ENCODE results near the gene GAB2.

GAB2 gene

DNA sequence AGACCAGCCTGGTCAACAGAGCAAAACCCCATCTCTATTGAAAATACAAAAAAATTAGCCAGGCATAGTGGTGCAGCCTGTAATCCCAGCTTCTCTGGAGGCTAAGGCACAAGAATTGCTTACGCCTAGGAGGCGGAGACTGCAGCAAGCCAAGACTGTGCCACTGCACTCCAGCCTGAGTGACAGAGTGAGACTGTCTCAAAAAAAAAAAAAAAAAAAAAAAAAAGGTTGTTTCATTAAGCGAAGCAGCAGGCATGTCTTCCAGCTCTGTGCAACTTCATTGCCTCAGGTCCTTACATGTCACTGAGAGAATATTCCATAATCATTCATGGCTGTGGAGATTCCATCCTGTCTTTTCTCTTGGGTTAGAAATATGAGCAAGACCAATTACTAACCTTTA lies 16.9 kb downstream of the GAB2 start:
- Histone ChIP-seq H3K9me3 (ENCODE audit: low read length) (no peaks in the 10 kb centered on the region), H3K4me3 (ENCODE audit: low read depth, low read length, poor library complexity, severe bottlenecking) (no peak overlapping the region), H3K4me1 (ENCODE audit: insufficient read depth, low read length, severe bottlenecking) (no peaks in the 10 kb centered on the region), H2AFZ (ENCODE audit: low read length) (no peak overlapping the region), H3K36me3 (ENCODE audit: insufficient read depth, low read length) (no peaks in the 10 kb centered on the region), H3F3A (ENCODE audit: insufficient read depth, low read length) (no peaks in the 10 kb centered on the region), H3K27me3 (ENCODE audit: insufficient read depth, low read length) (no peaks in the 10 kb centered on the region), H3K9me2 (ENCODE audit: low read depth, low read length) (no peaks in the 10 kb centered on the region), H4K20me1 (ENCODE audit: insufficient read depth, low read length) (no peaks in the 10 kb centered on the region), H3K79me2 (ENCODE audit: insufficient read depth, low read length) (no peaks in the 10 kb centered on the region), H3K9ac (ENCODE audit: low read length) (no peak overlapping the region), H3K27ac (ENCODE audit: low read depth, low read length, poor library complexity, severe bottlenecking) (no peak overlapping the region), H3K4me2 (ENCODE audit: low read length) (no peak overlapping the region)
- TF ChIP-seq, protein P1, sequence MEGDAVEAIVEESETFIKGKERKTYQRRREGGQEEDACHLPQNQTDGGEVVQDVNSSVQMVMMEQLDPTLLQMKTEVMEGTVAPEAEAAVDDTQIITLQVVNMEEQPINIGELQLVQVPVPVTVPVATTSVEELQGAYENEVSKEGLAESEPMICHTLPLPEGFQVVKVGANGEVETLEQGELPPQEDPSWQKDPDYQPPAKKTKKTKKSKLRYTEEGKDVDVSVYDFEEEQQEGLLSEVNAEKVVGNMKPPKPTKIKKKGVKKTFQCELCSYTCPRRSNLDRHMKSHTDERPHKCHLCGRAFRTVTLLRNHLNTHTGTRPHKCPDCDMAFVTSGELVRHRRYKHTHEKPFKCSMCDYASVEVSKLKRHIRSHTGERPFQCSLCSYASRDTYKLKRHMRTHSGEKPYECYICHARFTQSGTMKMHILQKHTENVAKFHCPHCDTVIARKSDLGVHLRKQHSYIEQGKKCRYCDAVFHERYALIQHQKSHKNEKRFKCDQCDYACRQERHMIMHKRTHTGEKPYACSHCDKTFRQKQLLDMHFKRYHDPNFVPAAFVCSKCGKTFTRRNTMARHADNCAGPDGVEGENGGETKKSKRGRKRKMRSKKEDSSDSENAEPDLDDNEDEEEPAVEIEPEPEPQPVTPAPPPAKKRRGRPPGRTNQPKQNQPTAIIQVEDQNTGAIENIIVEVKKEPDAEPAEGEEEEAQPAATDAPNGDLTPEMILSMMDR (IDR thresholded peaks at IDR 0.05; ENCODE audit: low read length) = no peak
- TF ChIP-seq EZH2 (IDR thresholded peaks at IDR 0.05; ENCODE audit: borderline replicate concordance, low read length) = no peak

DNA sequence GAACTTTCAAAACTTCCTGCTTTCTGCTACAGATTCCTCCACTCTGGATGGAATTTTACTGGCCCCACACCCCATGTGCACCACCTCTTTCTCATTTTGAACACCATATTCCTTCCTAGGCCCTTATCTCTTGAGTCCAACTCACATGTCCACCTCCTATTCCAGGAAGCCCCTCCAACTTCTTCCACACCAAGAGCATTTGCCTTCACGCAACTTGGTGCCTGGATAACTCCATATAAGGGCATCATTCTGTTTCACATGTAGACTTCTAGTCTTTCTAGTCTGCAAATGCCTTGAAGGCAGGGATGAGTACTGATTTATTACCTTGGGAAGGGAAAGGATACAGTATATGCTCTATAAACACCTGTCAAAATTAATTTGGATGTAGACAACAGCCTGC lies 17.5 kb downstream of the GAB2 start:
- Histone ChIP-seq H3K79me2 (ENCODE audit: insufficient read depth, low read length) (no peaks in the 10 kb centered on the region), H3F3A (ENCODE audit: insufficient read depth, low read length) (no peaks in the 10 kb centered on the region), H4K20me1 (ENCODE audit: insufficient read depth, low read length) (no peaks in the 10 kb centered on the region), H3K9me3 (ENCODE audit: low read length) (no peaks in the 10 kb centered on the region), H3K36me3 (ENCODE audit: insufficient read depth, low read length) (no peaks in the 10 kb centered on the region), H3K9ac (ENCODE audit: low read length) (no peak overlapping the region), H3K9me2 (ENCODE audit: low read depth, low read length) (no peaks in the 10 kb centered on the region), H3K27me3 (ENCODE audit: insufficient read depth, low read length) (no peaks in the 10 kb centered on the region), H3K27ac (ENCODE audit: low read depth, low read length, poor library complexity, severe bottlenecking) (no peak overlapping the region), H2AFZ (ENCODE audit: low read length) (no peak overlapping the region), H3K4me2 (ENCODE audit: low read length) (no peak overlapping the region), H3K4me3 (ENCODE audit: low read depth, low read length, poor library complexity, severe bottlenecking) (no peak overlapping the region), H3K4me1 (ENCODE audit: insufficient read depth, low read length, severe bottlenecking) (no peaks in the 10 kb centered on the region)
- no peak for TF ChIP-seq EZH2 (IDR thresholded peaks at IDR 0.05; ENCODE audit: borderline replicate concordance, low read length)
- TF ChIP-seq, protein P1 (IDR thresholded peaks at IDR 0.05; ENCODE audit: low read length) = no peak

DNA sequence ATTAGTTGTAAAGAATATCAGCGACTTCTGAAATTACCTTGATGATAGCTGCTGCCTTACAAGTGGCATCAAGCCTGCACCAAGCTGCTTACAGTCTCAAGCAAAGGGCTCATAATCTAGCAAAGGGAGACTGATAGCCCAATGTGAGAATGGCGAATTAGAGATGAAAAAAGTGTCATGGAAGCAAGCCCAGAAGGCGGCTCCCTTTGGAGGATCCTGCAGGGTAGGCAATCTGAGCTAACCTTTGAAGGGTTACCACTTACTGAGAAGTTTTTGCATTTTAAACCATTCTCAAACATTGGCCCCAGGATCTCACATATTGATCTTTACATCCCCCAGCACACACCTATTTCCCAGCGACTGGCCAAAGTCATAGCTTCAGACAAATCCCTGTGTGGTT lies 18.5 kb downstream of the GAB2 start:
- no peaks in the 10 kb centered on the region for H3K9me3 ChIP-seq (ENCODE audit: low read length)
- H3K4me1 ChIP-seq (ENCODE audit: insufficient read depth, low read length, severe bottlenecking) = no peaks in the 10 kb centered on the region
- no peaks in the 10 kb centered on the region for H3F3A ChIP-seq (ENCODE audit: insufficient read depth, low read length)
- no peaks in the 10 kb centered on the region for H4K20me1 ChIP-seq (ENCODE audit: insufficient read depth, low read length)
- H3K27ac ChIP-seq (ENCODE audit: low read depth, low read length, poor library complexity, severe bottlenecking) = no peak overlapping the region
- no peak overlapping the region for H3K4me3 ChIP-seq (ENCODE audit: low read depth, low read length, poor library complexity, severe bottlenecking)
- H3K79me2 ChIP-seq (ENCODE audit: insufficient read depth, low read length) = no peaks in the 10 kb centered on the region
- H3K36me3 ChIP-seq (ENCODE audit: insufficient read depth, low read length) = no peaks in the 10 kb centered on the region
- H3K9ac ChIP-seq (ENCODE audit: low read length) = no peak overlapping the region
- no peak overlapping the region for H2AFZ ChIP-seq (ENCODE audit: low read length)
- TF ChIP-seq, protein P1 (IDR thresholded peaks at IDR 0.05; ENCODE audit: low read length) = no peak
- TF ChIP-seq EZH2 (IDR thresholded peaks at IDR 0.05; ENCODE audit: borderline replicate concordance, low read length) = no peak
- no peak overlapping the region for H3K4me2 ChIP-seq (ENCODE audit: low read length)
- H3K27me3 ChIP-seq (ENCODE audit: insufficient read depth, low read length) = no peaks in the 10 kb centered on the region
- no peaks in the 10 kb centered on the region for H3K9me2 ChIP-seq (ENCODE audit: low read depth, low read length)
